HepG2 (cell line): ENCODE results near the gene CGREF1. TPM values are rescaled to one million over a fixed set of nuclear protein-coding genes. Genes with fewer than 3 reads are reported as not detected.

Experiments
- CAMTA2 ChIP-seq: sonication (generic); formaldehyde crosslinking; IDR thresholded peaks from 2 replicates; pipeline ENCODE4 v1.4.0; 2020; ENCODE audit warnings: mild to moderate bottlenecking, missing genetic modification reagents, borderline replicate concordance
- CEBPG ChIP-seq: IDR thresholded peaks from 2 replicates; pipeline ENCODE4 v1.6.1; 2016
- GATAD2A ChIP-seq: IDR thresholded peaks from 2 replicates; pipeline ENCODE4 v1.6.1; 2016
- HNRNPL ChIP-seq: fragments of 200-400 bp; formaldehyde crosslinking; IDR thresholded peaks from 2 replicates; pipeline ENCODE4 v1.6.1; 2017; ENCODE audit warnings: mild to moderate bottlenecking, low read depth, low read length
- MAFF ChIP-seq: IDR thresholded peaks from 2 replicates; pipeline ENCODE4 v1.6.1; 2011; ENCODE audit warnings: low read depth, low read length, improper control_type of control experiment
- MAFG ChIP-seq: sonication (generic); formaldehyde crosslinking; IDR thresholded peaks from 2 replicates; pipeline ENCODE4 v1.5.1; 2020; ENCODE audit warnings: mild to moderate bottlenecking, missing genetic modification reagents
- MAFK ChIP-seq, 2 experiments: IDR thresholded peaks in 1 of 2; conservative IDR thresholded peaks in 1 of 2; 2 replicates each; pipeline ENCODE4 v1.6.1; 2011; ENCODE audit warnings: improper control_type of control experiment in 2 of 2, low read length in 2 of 2
- MEIS1 ChIP-seq: sonication (generic); formaldehyde crosslinking; IDR thresholded peaks from 2 replicates; pipeline ENCODE4 v1.9.0; 2021; ENCODE audit warnings: mild to moderate bottlenecking, missing genetic modification reagents, moderate library complexity, borderline replicate concordance
- MEIS2 ChIP-seq: sonication (generic); formaldehyde crosslinking; IDR thresholded peaks from 2 replicates; pipeline ENCODE4 v1.9.0; 2021; ENCODE audit warnings: mild to moderate bottlenecking, missing genetic modification reagents
- MIER3 ChIP-seq: IDR thresholded peaks from 2 replicates; pipeline ENCODE4 v1.6.1; 2016; ENCODE audit warnings: missing compliant biosample characterization, borderline replicate concordance
- NFATC3 ChIP-seq: sonication (generic); formaldehyde crosslinking; IDR thresholded peaks from 2 replicates; pipeline ENCODE4 v1.5.1; 2020; ENCODE audit warnings: mild to moderate bottlenecking, missing genetic modification reagents
- YY1 ChIP-seq: IDR thresholded peaks from 2 replicates; pipeline ENCODE4 v1.6.1; 2011; ENCODE audit warnings: low read length, low read depth, moderate library complexity, mild to moderate bottlenecking; ENCODE audit not compliant: insufficient read depth, insufficient replicate concordance
- ZNF318 ChIP-seq: sonication (generic); formaldehyde crosslinking; IDR thresholded peaks from 2 replicates; pipeline ENCODE4 v1.4.0; 2020; ENCODE audit warnings: mild to moderate bottlenecking, missing genetic modification reagents
- ZSCAN9 ChIP-seq: IDR thresholded peaks from 2 replicates; pipeline ENCODE4 v1.6.1; 2016; ENCODE audit warnings: borderline replicate concordance
- polyA plus RNA-seq, 8 experiments: library from polyadenylated mRNA; depleted of rRNA in 3 of 8; stranded (reverse) in 7 of 8; unstranded in 1 of 8; fragments of >200 nt; fragmentation: Illumina TruSeq in 4 of 8; extraction: Trizol in 4 of 8; gene quantifications; 2 replicates each; pipeline versions ENCODE4 v1.2.1 to v1.2.3, GENCODE V29; 2011 to 2016; ENCODE audit warnings: low read depth in 4 of 8, missing spikeins in 1 of 8, mixed read lengths in 1 of 8; ENCODE audit not compliant: insufficient read depth in 1 of 8
- total RNA-seq, 5 experiments: library from RNA; depleted of rRNA; stranded (reverse); fragments of >200 nt; fragmentation: Illumina TruSeq; extraction: Trizol; gene quantifications; 2 replicates each; pipeline ENCODE4 v1.2.3, GENCODE V29; 2016; ENCODE audit warnings: low read depth in 1 of 5
- TF ChIP-seq, protein P1 (sequence below): IDR thresholded peaks from 2 replicates; pipeline ENCODE4 v1.6.1; 2016; ENCODE audit warnings: low read depth, missing genetic modification reagents, missing compliant biosample characterization

The CGREF1 gene
- total and polyA plus RNA-seq, 2 of the 13 experiments (the other 11 are each of a cell fraction or from before 2014, with no cell fraction given): 13.9 to 23.4 TPM

- TF ChIP-seq, protein P1, sequence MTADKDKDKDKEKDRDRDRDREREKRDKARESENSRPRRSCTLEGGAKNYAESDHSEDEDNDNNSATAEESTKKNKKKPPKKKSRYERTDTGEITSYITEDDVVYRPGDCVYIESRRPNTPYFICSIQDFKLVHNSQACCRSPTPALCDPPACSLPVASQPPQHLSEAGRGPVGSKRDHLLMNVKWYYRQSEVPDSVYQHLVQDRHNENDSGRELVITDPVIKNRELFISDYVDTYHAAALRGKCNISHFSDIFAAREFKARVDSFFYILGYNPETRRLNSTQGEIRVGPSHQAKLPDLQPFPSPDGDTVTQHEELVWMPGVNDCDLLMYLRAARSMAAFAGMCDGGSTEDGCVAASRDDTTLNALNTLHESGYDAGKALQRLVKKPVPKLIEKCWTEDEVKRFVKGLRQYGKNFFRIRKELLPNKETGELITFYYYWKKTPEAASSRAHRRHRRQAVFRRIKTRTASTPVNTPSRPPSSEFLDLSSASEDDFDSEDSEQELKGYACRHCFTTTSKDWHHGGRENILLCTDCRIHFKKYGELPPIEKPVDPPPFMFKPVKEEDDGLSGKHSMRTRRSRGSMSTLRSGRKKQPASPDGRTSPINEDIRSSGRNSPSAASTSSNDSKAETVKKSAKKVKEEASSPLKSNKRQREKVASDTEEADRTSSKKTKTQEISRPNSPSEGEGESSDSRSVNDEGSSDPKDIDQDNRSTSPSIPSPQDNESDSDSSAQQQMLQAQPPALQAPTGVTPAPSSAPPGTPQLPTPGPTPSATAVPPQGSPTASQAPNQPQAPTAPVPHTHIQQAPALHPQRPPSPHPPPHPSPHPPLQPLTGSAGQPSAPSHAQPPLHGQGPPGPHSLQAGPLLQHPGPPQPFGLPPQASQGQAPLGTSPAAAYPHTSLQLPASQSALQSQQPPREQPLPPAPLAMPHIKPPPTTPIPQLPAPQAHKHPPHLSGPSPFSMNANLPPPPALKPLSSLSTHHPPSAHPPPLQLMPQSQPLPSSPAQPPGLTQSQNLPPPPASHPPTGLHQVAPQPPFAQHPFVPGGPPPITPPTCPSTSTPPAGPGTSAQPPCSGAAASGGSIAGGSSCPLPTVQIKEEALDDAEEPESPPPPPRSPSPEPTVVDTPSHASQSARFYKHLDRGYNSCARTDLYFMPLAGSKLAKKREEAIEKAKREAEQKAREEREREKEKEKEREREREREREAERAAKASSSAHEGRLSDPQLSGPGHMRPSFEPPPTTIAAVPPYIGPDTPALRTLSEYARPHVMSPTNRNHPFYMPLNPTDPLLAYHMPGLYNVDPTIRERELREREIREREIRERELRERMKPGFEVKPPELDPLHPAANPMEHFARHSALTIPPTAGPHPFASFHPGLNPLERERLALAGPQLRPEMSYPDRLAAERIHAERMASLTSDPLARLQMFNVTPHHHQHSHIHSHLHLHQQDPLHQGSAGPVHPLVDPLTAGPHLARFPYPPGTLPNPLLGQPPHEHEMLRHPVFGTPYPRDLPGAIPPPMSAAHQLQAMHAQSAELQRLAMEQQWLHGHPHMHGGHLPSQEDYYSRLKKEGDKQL: no peak
- TF ChIP-seq CAMTA2 (CRISPR knock-in tag): no peak
- 0 out of 2 replicates have a peak, but pooled peaks have one; percentile 55 for TF ChIP-seq MEIS1 (CRISPR knock-in tag)
- TF ChIP-seq CEBPG (CRISPR knock-in tag): peak; percentile 10; the same call in 1 of the 2 replicates
- TF ChIP-seq HNRNPL: no peak
- TF ChIP-seq MEIS2 (CRISPR knock-in tag): 0 out of 2 replicates have a peak, but pooled peaks have one; percentile 34
- TF ChIP-seq ZSCAN9 (CRISPR knock-in tag): 0 out of 2 replicates have a peak, but pooled peaks have one; percentile 14
- no peak for TF ChIP-seq MIER3 (CRISPR knock-in tag)
- 0 out of 2 replicates have a peak, but pooled peaks have one; percentile 8 for TF ChIP-seq GATAD2A (CRISPR knock-in tag)
- peak; percentile 37; the same call in 1 of the 2 replicates for TF ChIP-seq MAFF
- TF ChIP-seq MAFG (CRISPR knock-in tag): 0 out of 2 replicates have a peak, but pooled peaks have one; percentile 32
- TF ChIP-seq NFATC3 (CRISPR knock-in tag): no peak
- peak; percentile 64; the same call in 1 of the 2 replicates for TF ChIP-seq ZNF318 (CRISPR knock-in tag)
- no peak for TF ChIP-seq YY1
- TF ChIP-seq MAFK (conservative IDR thresholded peaks at IDR 0.05 in 1 of 2, IDR thresholded peaks at IDR 0.05 in 1 of 2; ENCODE audit: low read length in 2 of 2): peak; percentile 32 to 62; a peak in 3 of 4 replicates
Observed at GRCh38 chr2:27162151-27163121, 43.5 kb upstream of the CGREF1 start (continued).
